ENCODE results near the gene GTF2H2C_2.
"Not testable (repeated sequence)": the region's sequence is repeated elsewhere in the genome, so short reads cannot be mapped to it uniquely, and the experiment has no call there.

Gene GTF2H2C_2

GRCh38 chr5:70415117-70415516 lies at the start of gene GTF2H2C_2:
Gene GTF2H2C_2 (plus strand): TSS chr5:70415368.
- intact Hi-C loops (cut with DNase I); H3K4me1 ChIP-seq (ENCODE audit: control insufficient read depth, insufficient read depth, low read length); H3K9me3 ChIP-seq (ENCODE audit: control insufficient read depth, low read length); H3K27me3 ChIP-seq (ENCODE audit: control insufficient read depth, insufficient read depth); DNase-seq; H3K27ac ChIP-seq (ENCODE audit: low read length); H3K4me3 ChIP-seq (ENCODE audit: low read length): not testable (repeated sequence)
- no CpG with 5 or more reads among the region's 39 CpGs for WGBS
- peak; percentile 98 to 99 for ATAC-seq

- H3K9me3 ChIP-seq (ENCODE audit: control insufficient read depth, low read length); H3K4me1 ChIP-seq (ENCODE audit: control insufficient read depth, insufficient read depth, low read length); intact Hi-C loops (cut with DNase I); H3K27me3 ChIP-seq (ENCODE audit: control insufficient read depth, insufficient read depth); H3K27ac ChIP-seq (ENCODE audit: low read length): not testable (repeated sequence)
- peak in 1 of 2 donors; percentile 69 for ATAC-seq
- WGBS: 0% methylated on average over 5 of the region's 71 CpGs
- DNase-seq: peak in 2 of 3 donors; percentile 22 to 71
- peak overlapping the region; percentile 48 for H3K4me3 ChIP-seq (ENCODE audit: low read length)
These were observed 14.0 kb upstream of the GTF2H2C_2 start for GRCh38 chr5:70400984-70401686.

GRCh38 chr5:70421322-70421721 lies 6.2 kb downstream of the GTF2H2C_2 start:
- DNase-seq; H3K27ac ChIP-seq (ENCODE audit: low read length); H3K4me1 ChIP-seq (ENCODE audit: control insufficient read depth, insufficient read depth, low read length); H3K9me3 ChIP-seq (ENCODE audit: control insufficient read depth, low read length); H3K27me3 ChIP-seq (ENCODE audit: control insufficient read depth, insufficient read depth); intact Hi-C loops (cut with DNase I); ATAC-seq; H3K4me3 ChIP-seq (ENCODE audit: low read length): not testable (repeated sequence)
- WGBS: no CpG with 5 or more reads among the region's 1 CpG

- ATAC-seq; H3K27me3 ChIP-seq (ENCODE audit: control insufficient read depth, insufficient read depth); H3K4me3 ChIP-seq (ENCODE audit: low read length); H3K4me1 ChIP-seq (ENCODE audit: control insufficient read depth, insufficient read depth, low read length); H3K9me3 ChIP-seq (ENCODE audit: control insufficient read depth, low read length); intact Hi-C loops (cut with DNase I); DNase-seq; H3K27ac ChIP-seq (ENCODE audit: low read length): not testable (repeated sequence)
- WGBS: no CpG with 5 or more reads among the region's 3 CpGs
These were observed 8.0 kb downstream of the GTF2H2C_2 start for GRCh38 chr5:70423215-70423614.

GRCh38 chr5:70438518-70438917 lies 23.4 kb downstream of the GTF2H2C_2 start:
- H3K27me3 ChIP-seq (ENCODE audit: control insufficient read depth, insufficient read depth); intact Hi-C loops (cut with DNase I); DNase-seq; ATAC-seq; H3K4me3 ChIP-seq (ENCODE audit: low read length); H3K9me3 ChIP-seq (ENCODE audit: control insufficient read depth, low read length); H3K27ac ChIP-seq (ENCODE audit: low read length); H3K4me1 ChIP-seq (ENCODE audit: control insufficient read depth, insufficient read depth, low read length): not testable (repeated sequence)
- no CpG with 5 or more reads among the region's 2 CpGs for WGBS

- DNase-seq; H3K27ac ChIP-seq (ENCODE audit: low read length); H3K4me3 ChIP-seq (ENCODE audit: low read length); H3K9me3 ChIP-seq (ENCODE audit: control insufficient read depth, low read length); intact Hi-C loops (cut with DNase I); ATAC-seq; H3K4me1 ChIP-seq (ENCODE audit: control insufficient read depth, insufficient read depth, low read length); H3K27me3 ChIP-seq (ENCODE audit: control insufficient read depth, insufficient read depth): not testable (repeated sequence)
- no CpG with 5 or more reads among the region's 1 CpG for WGBS
These were observed 34.4 kb downstream of the GTF2H2C_2 start for GRCh38 chr5:70449565-70449964.

- H3K4me1 ChIP-seq (ENCODE audit: control insufficient read depth, insufficient read depth, low read length); H3K27me3 ChIP-seq (ENCODE audit: control insufficient read depth, insufficient read depth); H3K4me3 ChIP-seq (ENCODE audit: low read length); DNase-seq; H3K27ac ChIP-seq (ENCODE audit: low read length); intact Hi-C loops (cut with DNase I); H3K9me3 ChIP-seq (ENCODE audit: control insufficient read depth, low read length): not testable (repeated sequence)
- peak; percentile 57 to 67 for ATAC-seq
- WGBS: no CpG with 5 or more reads among the region's 7 CpGs
These were observed 36.2 kb downstream of the GTF2H2C_2 start for GRCh38 chr5:70451249-70451984.

- ATAC-seq; H3K9me3 ChIP-seq (ENCODE audit: control insufficient read depth, low read length); DNase-seq; H3K4me3 ChIP-seq (ENCODE audit: low read length); H3K4me1 ChIP-seq (ENCODE audit: control insufficient read depth, insufficient read depth, low read length); intact Hi-C loops (cut with DNase I); H3K27me3 ChIP-seq (ENCODE audit: control insufficient read depth, insufficient read depth); H3K27ac ChIP-seq (ENCODE audit: low read length): not testable (repeated sequence)
- no CpG with 5 or more reads among the region's 6 CpGs for WGBS
These were observed 41.9 kb downstream of the GTF2H2C_2 start for GRCh38 chr5:70457093-70457492.

- intact Hi-C loops (cut with DNase I); DNase-seq; H3K9me3 ChIP-seq (ENCODE audit: control insufficient read depth, low read length); ATAC-seq; H3K4me1 ChIP-seq (ENCODE audit: control insufficient read depth, insufficient read depth, low read length); H3K27ac ChIP-seq (ENCODE audit: low read length); H3K27me3 ChIP-seq (ENCODE audit: control insufficient read depth, insufficient read depth); H3K4me3 ChIP-seq (ENCODE audit: low read length): not testable (repeated sequence)
- WGBS: 75% methylated on average over 6 of the region's 13 CpGs
These were observed 44.0 kb downstream of the GTF2H2C_2 start for GRCh38 chr5:70459188-70459587.

GRCh38 chr5:70461984-70462383 lies 46.8 kb downstream of the GTF2H2C_2 start:
- H3K4me1 ChIP-seq (ENCODE audit: control insufficient read depth, insufficient read depth, low read length); ATAC-seq; H3K9me3 ChIP-seq (ENCODE audit: control insufficient read depth, low read length); DNase-seq; H3K27ac ChIP-seq (ENCODE audit: low read length); H3K27me3 ChIP-seq (ENCODE audit: control insufficient read depth, insufficient read depth); intact Hi-C loops (cut with DNase I); H3K4me3 ChIP-seq (ENCODE audit: low read length): not testable (repeated sequence)
- no CpG with 5 or more reads among the region's 6 CpGs for WGBS

GRCh38 chr5:70464019-70464637 lies 49.0 kb downstream of the GTF2H2C_2 start:
- H3K4me3 ChIP-seq (ENCODE audit: low read length); H3K4me1 ChIP-seq (ENCODE audit: control insufficient read depth, insufficient read depth, low read length); H3K27me3 ChIP-seq (ENCODE audit: control insufficient read depth, insufficient read depth); intact Hi-C loops (cut with DNase I); DNase-seq; H3K27ac ChIP-seq (ENCODE audit: low read length); H3K9me3 ChIP-seq (ENCODE audit: control insufficient read depth, low read length): not testable (repeated sequence)
- ATAC-seq: peak; percentile 16 to 36
- no CpG with 5 or more reads among the region's 5 CpGs for WGBS

Measured in right cardiac atrium (tissue), 5 donors.